Esophagus squamous epithelium (tissue), 5 donors: Measurements from ENCODE around the gene TUSC7. TPM values are rescaled to one million over a fixed set of nuclear protein-coding genes. Genes with fewer than 3 reads are reported as not detected.

ENCODE experiments used
- DNase-seq: peaks from one replicate; lab custom pipeline; 2025; lab: John Stamatoyannopoulos, UW
- H3K27ac ChIP-seq, 4 donors: fragments of 200-600 bp; sonication (generic); one replicate each; pipeline ENCODE4 v1.5.1; 2016 to 2019; ENCODE audit warnings: mild to moderate bottlenecking in 1 of 4
- H3K27me3 ChIP-seq, 4 donors: fragments of 200-600 bp; sonication (generic); 1 replicate in 3 of 4; 2 replicates in 1 of 4; pipeline versions ENCODE4 v1.5.1 to v1.6.0; 2017 to 2021; ENCODE audit warnings: antibody characterized with exemption in 1 of 4
- H3K36me3 ChIP-seq, 3 donors: fragments of 200-600 bp; sonication (generic); one replicate each; pipeline ENCODE4 v1.5.1; 2016 to 2019
- H3K4me1 ChIP-seq, 3 donors: fragments of 200-600 bp; sonication (generic); one replicate each; pipeline ENCODE4 v1.5.1; 2017 to 2019
- H3K4me3 ChIP-seq, 4 donors: fragments of 200-600 bp; sonication (generic); 1 replicate in 3 of 4; 2 replicates in 1 of 4; pipeline ENCODE4 v1.5.1; 2016 to 2019; ENCODE audit warnings: mild to moderate bottlenecking in 2 of 4, moderate library complexity in 1 of 4
- H3K9me3 ChIP-seq, 3 donors: fragments of 200-600 bp; sonication (generic); one replicate each; pipeline ENCODE4 v1.5.1; 2016 to 2019
- POLR2A ChIP-seq, 4 donors: fragments of 450-650 bp; IDR thresholded peaks; one replicate each; pipeline ENCODE4 v1.6.1; 2017; ENCODE audit warnings: antibody characterized with exemption in 4 of 4, mild to moderate bottlenecking in 4 of 4, moderate library complexity in 3 of 4
- WGBS, 2 donors: methylation state at CpG; one replicate each; pipeline ENCODE4 v1.1.5; 2018; 5-methylcytosine and 5-hydroxymethylcytosine counted together
- intact Hi-C: fragments of 100-400 bp; cut with DNase I; formaldehyde crosslinking; loops from one replicate; pipeline ENCODE4 v1.15.0; 2022
- total RNA-seq, 4 donors: library from RNA; depleted of rRNA; stranded (reverse); fragments of >200 nt; gene quantifications; one replicate each; pipeline ENCODE4 v1.1.0, GENCODE V29; 2016
- TF ChIP-seq, protein P1 (sequence below), 6 experiments: fragments of 450-650 bp in 4 of 6; fragments of 200-600 bp in 2 of 6; sonication (generic) in 2 of 6; IDR thresholded peaks; one replicate each; pipeline ENCODE4 v1.5.1; 2016 to 2019; ENCODE audit warnings: antibody characterized with exemption in 6 of 6, mild to moderate bottlenecking in 4 of 6, moderate library complexity in 4 of 6
- donor health status: DM: yes; HTN: yes; CAD: no.

Gene TUSC7
- total RNA-seq, 4 donors from 2014 or later, result not detected

- intact Hi-C loops, result no loop called here
- DNase-seq, result no peak
- TF ChIP-seq POLR2A (IDR thresholded peaks at IDR 0.05), result no peak
- TF ChIP-seq, protein P1, sequence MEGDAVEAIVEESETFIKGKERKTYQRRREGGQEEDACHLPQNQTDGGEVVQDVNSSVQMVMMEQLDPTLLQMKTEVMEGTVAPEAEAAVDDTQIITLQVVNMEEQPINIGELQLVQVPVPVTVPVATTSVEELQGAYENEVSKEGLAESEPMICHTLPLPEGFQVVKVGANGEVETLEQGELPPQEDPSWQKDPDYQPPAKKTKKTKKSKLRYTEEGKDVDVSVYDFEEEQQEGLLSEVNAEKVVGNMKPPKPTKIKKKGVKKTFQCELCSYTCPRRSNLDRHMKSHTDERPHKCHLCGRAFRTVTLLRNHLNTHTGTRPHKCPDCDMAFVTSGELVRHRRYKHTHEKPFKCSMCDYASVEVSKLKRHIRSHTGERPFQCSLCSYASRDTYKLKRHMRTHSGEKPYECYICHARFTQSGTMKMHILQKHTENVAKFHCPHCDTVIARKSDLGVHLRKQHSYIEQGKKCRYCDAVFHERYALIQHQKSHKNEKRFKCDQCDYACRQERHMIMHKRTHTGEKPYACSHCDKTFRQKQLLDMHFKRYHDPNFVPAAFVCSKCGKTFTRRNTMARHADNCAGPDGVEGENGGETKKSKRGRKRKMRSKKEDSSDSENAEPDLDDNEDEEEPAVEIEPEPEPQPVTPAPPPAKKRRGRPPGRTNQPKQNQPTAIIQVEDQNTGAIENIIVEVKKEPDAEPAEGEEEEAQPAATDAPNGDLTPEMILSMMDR (IDR thresholded peaks at IDR 0.05), result no peak
- H3K4me1 ChIP-seq, result no peaks in the 10 kb centered on the region
- no peaks in the 10 kb centered on the region for H3K27me3 ChIP-seq
- H3K36me3 ChIP-seq, result no peaks in the 10 kb centered on the region
- no peak overlapping the region for H3K4me3 ChIP-seq
- 84 to 100% methylated on average over 1 of the region's 1 CpG for WGBS, 2 donors
- no peak overlapping the region for H3K27ac ChIP-seq
- no peaks in the 10 kb centered on the region for H3K9me3 ChIP-seq
These were observed 41.8 kb upstream of the TUSC7 start for GRCh38 chr3:116667791-116668190.

GRCh38 chr3:116669576-116669975 is 40.0 kb upstream of the TUSC7 start:
- H3K27me3 ChIP-seq, result no peaks in the 10 kb centered on the region
- WGBS, 2 donors, result 50 to 73% methylated on average over 3 of the region's 3 CpGs
- H3K27ac ChIP-seq, result no peak overlapping the region
- no peak for DNase-seq
- H3K9me3 ChIP-seq, result no peaks in the 10 kb centered on the region
- no peak overlapping the region for H3K4me3 ChIP-seq
- no peaks in the 10 kb centered on the region for H3K36me3 ChIP-seq
- TF ChIP-seq, protein P1 (IDR thresholded peaks at IDR 0.05), result no peak
- TF ChIP-seq POLR2A (IDR thresholded peaks at IDR 0.05), result no peak
- intact Hi-C loops, result no loop called here
- H3K4me1 ChIP-seq, result no peaks in the 10 kb centered on the region

DNA sequence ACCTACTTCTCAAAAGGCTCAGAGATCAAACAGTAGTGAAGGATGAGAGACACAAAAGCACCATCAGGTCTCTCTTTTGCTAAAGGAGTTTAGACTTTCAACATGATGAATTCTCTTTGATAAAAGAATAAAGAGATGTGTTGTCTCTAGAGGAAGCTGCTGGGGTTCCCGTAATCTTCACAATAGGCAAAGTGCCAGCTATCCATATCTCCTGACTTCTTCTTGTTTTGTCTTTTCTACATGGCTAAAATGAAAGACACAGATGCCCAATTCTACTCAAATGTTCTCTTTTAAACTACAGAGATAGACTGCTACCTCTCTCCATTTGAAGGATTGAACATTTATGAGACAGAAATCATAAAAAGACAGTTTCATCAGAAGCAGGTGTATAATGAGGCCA is 38.4 kb upstream of the TUSC7 start:
- H3K27me3 ChIP-seq, result no peaks in the 10 kb centered on the region
- H3K36me3 ChIP-seq, result no peaks in the 10 kb centered on the region
- TF ChIP-seq POLR2A (IDR thresholded peaks at IDR 0.05), result no peak
- TF ChIP-seq, protein P1 (IDR thresholded peaks at IDR 0.05), result no peak
- DNase-seq, result no peak
- H3K9me3 ChIP-seq, result no peaks in the 10 kb centered on the region
- intact Hi-C loops, result no loop called here
- WGBS, 2 donors, result 54 to 65% methylated on average over 1 of the region's 1 CpG
- no peaks in the 10 kb centered on the region for H3K4me1 ChIP-seq
- no peak overlapping the region for H3K4me3 ChIP-seq
- H3K27ac ChIP-seq, result no peak overlapping the region

GRCh38 chr3:116678853-116679252 is 30.7 kb upstream of the TUSC7 start:
- no peaks in the 10 kb centered on the region for H3K4me1 ChIP-seq
- intact Hi-C loops, result no loop called here
- 19 to 65% methylated on average over 3 to 10 of the region's 13 CpGs for WGBS, 2 donors
- TF ChIP-seq POLR2A (IDR thresholded peaks at IDR 0.05), result no peak
- TF ChIP-seq, protein P1 (IDR thresholded peaks at IDR 0.05), result no peak
- no peak overlapping the region for H3K4me3 ChIP-seq
- DNase-seq, result no peak
- H3K9me3 ChIP-seq, result no peaks in the 10 kb centered on the region
- H3K27me3 ChIP-seq, result no peaks in the 10 kb centered on the region
- no peak overlapping the region for H3K27ac ChIP-seq
- H3K36me3 ChIP-seq, result no peaks in the 10 kb centered on the region

GRCh38 chr3:116691041-116691440 is 18.5 kb upstream of the TUSC7 start:
- Histone ChIP-seq H3K27ac (no peak overlapping the region), H3K36me3 (no peaks in the 10 kb centered on the region), H3K4me1 (no peaks in the 10 kb centered on the region), H3K27me3 (no peaks in the 10 kb centered on the region), H3K4me3 (no peak overlapping the region), H3K9me3 (no peaks in the 10 kb centered on the region)
- WGBS, 2 donors, result 49 to 73% methylated on average over 2 of the region's 2 CpGs
- TF ChIP-seq, protein P1 (IDR thresholded peaks at IDR 0.05), result no peak
- intact Hi-C loops, result no loop called here
- DNase-seq, result no peak
